GM21423 (cell line): ENCODE data around the gene KDM6A.
"Not testable (repeated sequence)": the region's sequence is repeated elsewhere in the genome, so short reads cannot be mapped to it uniquely, and the experiment has no call there.

Experiments used
- ATAC-seq: cut with Tn5 transposase; IDR thresholded peaks from one replicate; pipeline ENCODE4 v1.9.1; 2021; ENCODE audit warnings: mild to moderate bottlenecking, moderate library complexity; ENCODE audit not compliant: unreplicated experiment

Gene KDM6A

DNA sequence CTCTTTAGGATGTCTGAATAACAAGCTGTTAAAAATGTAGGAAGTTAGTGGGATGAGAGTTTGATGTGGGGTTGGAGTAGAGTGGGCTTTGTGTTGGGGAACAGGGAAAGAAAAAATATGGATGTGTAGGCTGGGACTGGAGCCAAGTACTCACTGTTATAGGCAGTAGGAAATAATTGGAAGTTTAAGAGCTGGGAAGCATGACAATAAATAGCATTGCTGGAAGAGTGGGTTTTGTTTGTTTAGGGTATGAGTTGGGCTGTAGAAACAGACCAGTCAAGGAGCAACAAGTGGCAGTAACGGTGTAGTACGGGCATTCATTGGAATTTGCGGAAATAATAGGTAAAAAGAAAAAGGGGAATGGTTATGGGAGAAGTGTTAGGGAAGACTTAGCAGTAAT lies 81.6 kb downstream of the KDM6A start:
- ATAC-seq, result no peak

DNA sequence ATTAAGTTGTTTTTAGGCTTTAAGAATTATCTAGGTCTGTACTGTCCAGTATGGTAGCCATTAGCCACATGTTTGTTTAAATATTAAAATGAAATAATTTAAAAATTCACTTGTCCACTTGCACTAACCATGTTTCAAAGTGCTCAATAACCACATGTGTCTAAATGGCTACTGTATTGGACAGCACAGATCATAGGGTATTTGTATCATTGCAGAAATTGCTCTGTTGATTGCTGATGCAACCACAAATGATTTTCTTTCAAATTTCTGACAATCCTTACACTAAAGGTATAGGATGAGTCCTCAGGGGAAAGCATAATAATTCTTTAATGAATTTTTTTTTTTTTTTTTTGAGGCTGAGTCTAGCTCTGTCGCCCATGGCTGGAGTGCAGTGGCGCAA lies 84.9 kb downstream of the KDM6A start:
- ATAC-seq, result no peak

DNA sequence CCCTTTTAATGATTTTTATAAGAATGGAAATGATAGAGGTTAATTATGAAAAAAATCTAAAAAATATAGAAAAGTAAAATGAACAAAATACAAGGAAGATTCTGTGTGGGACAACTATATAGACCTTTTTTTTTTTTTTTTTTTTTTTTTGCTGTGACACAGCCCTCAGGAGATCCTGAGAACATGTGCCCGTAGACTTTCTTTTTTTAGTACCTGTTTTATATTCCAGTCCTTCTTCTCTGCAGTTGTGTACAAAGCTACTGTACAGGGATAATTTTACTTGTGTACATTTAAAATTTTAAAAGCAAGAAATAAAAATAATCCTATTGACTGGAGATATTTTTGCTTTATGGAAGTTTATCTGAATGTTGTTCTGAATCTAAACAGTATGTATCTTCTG lies 85.5 kb downstream of the KDM6A start:
- no peak for ATAC-seq

- no peak for ATAC-seq
Observed at GRCh38 chrX:44961817-44962607, 89.0 kb downstream of the KDM6A start.

GRCh38 chrX:44962944-44963343 lies 90.0 kb downstream of the KDM6A start:
- no peak for ATAC-seq

DNA sequence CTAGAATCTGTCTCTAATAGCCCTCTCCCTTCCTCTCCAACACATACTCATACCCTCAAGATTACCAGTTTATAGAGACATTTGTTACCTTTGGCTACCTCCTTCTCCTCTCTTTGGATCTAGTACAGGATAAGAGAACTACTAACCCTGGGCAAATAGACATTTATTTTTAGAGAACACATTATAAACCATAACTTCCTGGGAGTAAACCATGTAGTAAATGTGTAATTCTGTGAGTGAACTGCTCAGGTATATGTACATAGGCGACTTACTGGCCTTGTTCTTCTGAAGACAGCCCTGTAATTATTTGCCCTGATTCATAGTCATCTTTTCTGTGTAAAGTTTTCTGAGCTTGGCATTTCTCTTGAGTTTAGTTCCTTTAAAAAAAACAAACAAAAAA lies 94.2 kb downstream of the KDM6A start:
- no peak for ATAC-seq

GRCh38 chrX:44970709-44971108 lies 97.7 kb downstream of the KDM6A start:
- ATAC-seq, result no peak

DNA sequence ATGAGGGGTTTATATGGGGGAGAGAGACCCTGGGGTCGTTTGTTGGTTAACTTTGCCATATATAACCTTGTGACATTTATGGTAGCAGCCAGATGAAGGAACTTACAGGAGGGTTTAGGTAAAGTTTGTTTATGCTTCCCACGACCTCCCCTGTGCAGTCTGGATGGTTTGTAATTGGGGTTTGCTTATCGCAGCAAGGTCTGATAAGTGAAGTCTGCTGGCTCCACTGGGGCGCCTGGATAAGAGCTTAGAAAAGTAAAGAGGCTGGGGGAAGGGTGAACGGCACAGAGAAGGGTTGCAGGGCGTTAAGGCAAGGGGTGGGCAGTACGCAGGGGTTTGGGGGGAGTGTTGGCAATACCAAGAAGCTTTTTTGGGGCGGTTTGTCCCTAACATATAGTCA lies 98.7 kb downstream of the KDM6A start:
- ATAC-seq, result no peak

- ATAC-seq, result no peak
Observed at GRCh38 chrX:44972132-44972531, 99.1 kb downstream of the KDM6A start.

GRCh38 chrX:44973420-44973932 lies 100.5 kb downstream of the KDM6A start:
- no peak for ATAC-seq

DNA sequence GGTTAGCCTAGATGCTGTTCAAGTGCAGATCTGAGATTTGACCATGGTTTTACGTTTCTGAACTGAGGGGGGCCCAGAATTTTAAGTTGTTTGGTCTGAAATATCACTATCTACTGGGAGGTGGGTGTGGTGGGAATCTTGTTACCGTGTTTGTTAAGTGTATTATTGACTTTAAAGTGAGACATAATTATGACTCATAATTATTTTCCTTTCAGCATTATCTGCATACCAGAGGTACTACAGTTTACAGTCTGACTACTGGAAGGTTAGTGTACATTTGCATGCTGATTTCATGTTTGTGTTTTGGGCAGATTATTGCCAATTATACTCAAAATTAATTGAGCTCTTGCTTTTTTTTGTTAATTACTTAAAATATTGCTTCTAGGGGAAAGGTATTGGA lies 101.5 kb downstream of the KDM6A start:
- no peak for ATAC-seq

GRCh38 chrX:44975666-44976263 lies 102.8 kb downstream of the KDM6A start:
- no peak for ATAC-seq

- no peak for ATAC-seq
Observed at GRCh38 chrX:44978976-44979375, 106.0 kb downstream of the KDM6A start.

DNA sequence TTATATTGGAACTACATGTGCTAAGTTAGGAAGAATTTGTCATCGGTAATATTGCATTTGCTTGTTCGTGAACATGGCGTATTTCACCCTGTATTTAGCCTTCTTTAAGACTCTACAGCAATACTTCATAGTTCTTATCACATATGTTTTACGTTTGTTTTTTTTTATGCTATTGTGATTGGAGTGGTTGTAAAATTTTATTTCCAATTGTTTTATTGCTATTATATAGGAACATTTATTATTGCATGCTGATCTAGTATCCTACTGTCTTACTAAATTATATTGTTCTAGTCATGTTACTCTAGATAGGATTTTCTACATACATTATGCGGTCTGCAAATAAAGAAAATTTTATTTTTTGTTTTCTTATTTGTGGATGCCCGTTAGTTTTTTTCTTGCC lies 107.4 kb downstream of the KDM6A start:
- ATAC-seq, result no peak

DNA sequence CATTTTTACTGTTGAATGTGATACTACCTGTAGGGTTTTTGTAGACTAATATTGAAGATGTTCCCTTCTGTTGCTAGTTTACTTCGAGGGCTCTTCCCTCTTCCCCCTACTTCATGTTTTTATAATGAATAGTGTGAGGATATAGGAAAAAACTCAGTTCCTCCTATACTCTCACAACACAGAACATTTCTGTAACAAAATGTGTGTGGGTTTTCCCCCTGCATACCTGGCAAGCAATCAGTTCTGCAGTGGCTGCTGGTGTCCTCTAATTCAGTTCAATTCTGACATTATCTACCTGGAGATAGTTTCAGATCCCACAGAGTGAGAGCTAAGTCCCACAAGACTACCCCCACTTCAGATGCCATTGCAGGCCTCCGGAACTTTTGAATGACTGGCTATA lies 107.9 kb downstream of the KDM6A start:
- no peak for ATAC-seq

- ATAC-seq, result no peak
Observed at GRCh38 chrX:44989995-44990770, 117.2 kb downstream of the KDM6A start.

DNA sequence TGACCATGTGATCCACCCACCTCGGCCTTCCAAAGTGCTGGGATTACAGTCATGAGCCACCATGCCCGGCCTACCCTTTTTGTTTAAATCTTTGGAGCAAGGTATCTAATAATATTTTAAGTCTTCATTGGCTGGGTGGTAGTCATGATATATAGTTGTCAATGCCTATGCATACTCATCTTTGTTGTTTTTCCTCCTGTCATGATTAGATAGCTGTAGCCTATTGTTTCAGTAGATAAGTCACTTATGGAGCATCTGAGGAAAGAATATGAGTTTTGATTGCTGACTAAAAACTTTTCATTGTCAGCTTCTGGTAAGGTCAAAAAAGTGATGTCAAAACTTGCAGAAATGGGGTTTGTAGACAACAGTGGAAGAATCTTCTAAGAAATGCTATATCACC lies 119.8 kb downstream of the KDM6A start:
- no peak for ATAC-seq

GRCh38 chrX:44996277-44996676 lies 123.3 kb downstream of the KDM6A start:
- no peak for ATAC-seq

DNA sequence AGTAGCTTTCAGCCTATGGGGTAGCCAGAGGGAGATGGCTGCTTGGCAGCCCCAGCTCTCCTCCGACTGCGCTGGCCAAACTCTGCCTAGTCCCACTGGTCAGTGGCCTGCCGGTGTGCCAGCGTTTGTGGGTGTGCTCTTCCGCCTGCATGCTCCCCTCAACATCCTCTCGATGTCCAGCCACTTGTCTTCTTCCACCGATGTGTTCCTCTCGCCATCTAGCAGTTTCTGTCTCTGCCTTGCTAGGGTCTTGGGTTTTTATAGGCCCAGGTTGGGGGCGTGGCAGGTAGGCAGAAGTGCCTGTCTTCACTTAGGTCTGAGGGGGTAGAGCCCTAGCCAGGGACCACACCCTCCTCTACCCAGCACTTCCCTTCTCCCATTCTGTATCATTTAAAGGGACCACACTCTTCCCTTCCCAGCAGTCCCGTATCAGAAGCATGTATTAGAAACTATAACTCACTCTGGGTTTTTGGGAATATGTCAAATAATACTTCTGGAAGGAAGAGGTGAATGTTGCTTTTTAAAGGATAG lies 124.4 kb downstream of the KDM6A start:
- no peak for ATAC-seq

GRCh38 chrX:44997888-44998287 lies 124.9 kb downstream of the KDM6A start:
- no peak for ATAC-seq

DNA sequence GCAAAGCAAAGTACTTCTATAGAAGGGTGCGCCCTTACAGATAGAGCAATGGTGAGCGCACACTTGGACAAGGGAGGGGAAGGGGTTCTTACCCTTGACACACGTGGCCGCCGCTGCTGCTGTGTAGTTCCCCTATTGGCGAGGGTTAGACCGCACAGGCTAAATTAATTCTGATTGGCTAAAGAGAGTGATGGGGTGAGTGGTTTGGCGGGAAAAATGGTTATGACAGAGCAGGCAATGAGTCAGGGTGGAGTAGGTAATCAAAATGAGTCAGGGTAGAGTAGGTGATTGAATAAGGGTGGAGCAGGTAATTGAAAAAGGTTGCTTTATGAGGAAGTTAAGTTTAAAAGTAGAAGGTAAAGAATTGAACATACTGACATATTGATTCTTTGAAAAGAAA lies 126.2 kb downstream of the KDM6A start:
- not testable (repeated sequence) for ATAC-seq
